GM19193 (cell line): Measurements from ENCODE around the gene JPH2.

Experiments
- POLR2A ChIP-seq: IDR thresholded peaks from 4 replicates; pipeline ENCODE4 v1.6.1; 2011; ENCODE audit not compliant: insufficient read depth, insufficient read length; ENCODE audit errors: extremely low read depth

The JPH2 gene

GRCh38 chr20:44151621-44152416, 35.2 kb downstream of the JPH2 start:
- no peak for TF ChIP-seq POLR2A

DNA sequence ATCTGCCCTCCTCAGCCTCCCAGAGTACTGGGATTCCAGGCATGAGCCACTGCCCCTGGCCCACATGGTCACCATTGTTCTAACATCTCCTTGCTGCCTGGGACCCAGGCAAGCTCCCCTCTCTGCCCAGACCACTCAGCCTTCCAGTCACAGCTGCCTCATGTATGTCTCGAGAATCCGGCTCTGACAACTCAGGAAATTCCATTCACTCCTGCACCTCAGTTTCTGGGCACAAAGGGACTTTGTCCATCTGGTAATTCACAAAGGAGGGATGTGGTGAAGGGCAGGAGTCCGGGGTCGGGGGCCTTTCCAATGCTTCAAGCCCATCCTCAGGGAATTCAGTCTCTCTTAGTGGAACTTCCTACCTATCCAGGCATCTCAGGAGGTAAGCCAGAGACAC, 40.7 kb downstream of the JPH2 start:
- TF ChIP-seq POLR2A, result no peak

GRCh38 chr20:44145131-44145775, 41.7 kb downstream of the JPH2 start:
- no peak for TF ChIP-seq POLR2A

DNA sequence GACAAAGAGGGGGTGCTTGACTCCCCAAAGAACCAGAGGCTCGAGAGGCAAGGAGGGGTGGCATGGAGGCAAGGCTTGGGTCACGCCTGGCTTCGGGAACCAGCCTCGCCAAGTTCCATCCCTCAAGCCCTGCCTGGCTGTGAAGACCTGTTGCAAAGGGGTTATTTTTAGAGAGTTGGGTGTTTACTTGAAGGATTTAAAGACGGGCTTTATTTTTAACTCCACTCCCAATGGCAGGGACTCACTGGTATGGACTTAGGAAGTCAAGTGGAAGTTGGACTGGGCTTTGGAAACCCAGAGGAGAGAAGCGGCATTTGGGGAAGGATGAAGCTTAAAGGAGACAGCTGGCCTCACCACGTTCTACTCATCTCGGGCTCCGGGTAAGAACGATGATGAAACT, 43.1 kb downstream of the JPH2 start:
- no peak for TF ChIP-seq POLR2A

- TF ChIP-seq POLR2A, result no peak
Observed at GRCh38 chr20:44142413-44142812, 44.6 kb downstream of the JPH2 start.

GRCh38 chr20:44141873-44142272, 45.1 kb downstream of the JPH2 start:
- TF ChIP-seq POLR2A, result no peak

GRCh38 chr20:44138867-44139266, 48.1 kb downstream of the JPH2 start:
- no peak for TF ChIP-seq POLR2A

- no peak for TF ChIP-seq POLR2A
Observed at GRCh38 chr20:44137266-44137801, 49.7 kb downstream of the JPH2 start.

DNA sequence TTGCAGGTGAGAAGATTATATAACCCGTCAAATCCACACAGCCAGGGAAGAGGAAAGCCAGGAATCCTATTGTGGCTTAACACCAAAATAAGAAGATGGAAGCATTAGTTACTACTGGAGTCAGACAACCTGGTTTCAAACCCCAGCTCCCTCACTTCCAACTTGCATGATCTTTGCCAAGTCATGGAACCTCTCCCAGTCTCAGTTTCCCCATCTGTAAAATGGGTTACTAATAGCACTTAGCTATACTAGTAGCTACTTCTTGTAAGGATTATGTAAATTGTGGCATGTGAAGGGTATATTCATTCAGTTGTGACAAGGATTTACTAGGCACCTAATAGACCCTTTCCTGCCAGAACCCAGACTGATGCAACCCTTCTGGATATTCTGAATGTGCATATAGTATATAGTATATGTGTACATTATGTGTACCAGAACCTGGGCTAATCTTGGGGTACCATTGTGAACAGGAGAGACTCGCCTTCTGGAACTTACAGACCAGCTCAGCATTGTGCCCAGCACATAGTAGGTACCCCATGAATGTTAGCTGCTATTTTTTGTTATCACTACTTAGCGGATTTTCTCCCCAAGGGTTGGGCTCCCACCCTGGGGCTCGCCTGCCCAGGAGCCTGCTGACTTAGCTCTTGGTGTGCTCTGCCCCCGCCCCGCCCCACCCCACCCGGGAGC, 50.3 kb downstream of the JPH2 start:
- no peak for TF ChIP-seq POLR2A

DNA sequence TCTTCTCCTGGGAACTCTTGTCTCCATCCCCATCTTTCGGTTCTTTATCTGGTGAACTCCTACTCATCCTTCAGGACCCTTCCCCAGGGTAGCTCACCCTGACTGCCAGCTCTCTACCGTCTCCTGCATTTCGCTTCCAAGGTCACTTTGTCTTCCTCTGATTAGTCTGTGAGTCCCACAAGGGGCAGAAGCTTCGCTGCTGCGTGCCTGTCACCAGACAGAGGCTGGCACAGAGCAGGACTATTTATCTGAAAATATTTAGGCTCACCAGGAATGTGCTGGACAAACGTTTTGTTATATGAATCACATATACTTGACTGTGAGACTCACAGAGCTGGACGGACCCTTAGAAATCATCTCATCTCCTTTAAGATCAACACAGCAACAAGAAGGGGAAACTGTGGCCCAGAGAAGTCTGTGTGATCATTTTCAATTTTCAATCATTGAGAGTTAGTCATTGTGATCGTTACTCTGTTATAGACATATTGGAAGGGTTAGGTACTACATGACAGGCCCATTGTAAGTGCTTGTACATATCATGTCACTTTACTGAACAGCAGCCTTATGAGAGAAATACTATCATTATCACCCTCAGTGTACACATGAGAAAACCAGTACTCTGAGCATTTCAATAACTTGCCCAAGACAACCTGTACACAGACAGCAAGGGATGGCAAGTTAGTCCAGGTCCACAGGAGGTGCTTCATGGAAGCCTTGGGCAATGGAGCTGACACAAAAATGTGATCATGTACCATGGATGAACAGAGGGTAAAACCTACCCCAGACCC, 51.4 kb downstream of the JPH2 start:
- no peak for TF ChIP-seq POLR2A

- no peak for TF ChIP-seq POLR2A
Observed at GRCh38 chr20:44135012-44135412, 52.0 kb downstream of the JPH2 start.

GRCh38 chr20:44133424-44133823, 53.6 kb downstream of the JPH2 start:
- TF ChIP-seq POLR2A, result no peak

DNA sequence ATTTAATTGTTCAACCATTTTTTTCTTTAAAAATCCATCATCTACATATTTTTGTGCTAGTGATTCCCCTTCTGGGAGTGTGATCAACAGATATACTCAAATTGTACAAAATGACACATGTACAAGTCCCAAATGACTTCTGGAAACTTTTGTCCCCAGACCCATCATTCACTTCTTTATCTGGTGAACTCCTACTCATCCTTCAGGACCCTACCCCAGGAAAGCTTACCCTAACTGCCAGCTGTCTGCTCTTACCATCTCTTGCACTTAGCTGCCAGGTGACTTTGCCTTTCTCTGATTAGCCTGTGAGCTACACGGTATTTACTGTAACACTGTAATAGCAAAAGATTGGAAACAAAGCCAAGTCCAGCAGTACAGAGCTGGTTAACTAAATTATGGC, 55.3 kb downstream of the JPH2 start:
- no peak for TF ChIP-seq POLR2A

DNA sequence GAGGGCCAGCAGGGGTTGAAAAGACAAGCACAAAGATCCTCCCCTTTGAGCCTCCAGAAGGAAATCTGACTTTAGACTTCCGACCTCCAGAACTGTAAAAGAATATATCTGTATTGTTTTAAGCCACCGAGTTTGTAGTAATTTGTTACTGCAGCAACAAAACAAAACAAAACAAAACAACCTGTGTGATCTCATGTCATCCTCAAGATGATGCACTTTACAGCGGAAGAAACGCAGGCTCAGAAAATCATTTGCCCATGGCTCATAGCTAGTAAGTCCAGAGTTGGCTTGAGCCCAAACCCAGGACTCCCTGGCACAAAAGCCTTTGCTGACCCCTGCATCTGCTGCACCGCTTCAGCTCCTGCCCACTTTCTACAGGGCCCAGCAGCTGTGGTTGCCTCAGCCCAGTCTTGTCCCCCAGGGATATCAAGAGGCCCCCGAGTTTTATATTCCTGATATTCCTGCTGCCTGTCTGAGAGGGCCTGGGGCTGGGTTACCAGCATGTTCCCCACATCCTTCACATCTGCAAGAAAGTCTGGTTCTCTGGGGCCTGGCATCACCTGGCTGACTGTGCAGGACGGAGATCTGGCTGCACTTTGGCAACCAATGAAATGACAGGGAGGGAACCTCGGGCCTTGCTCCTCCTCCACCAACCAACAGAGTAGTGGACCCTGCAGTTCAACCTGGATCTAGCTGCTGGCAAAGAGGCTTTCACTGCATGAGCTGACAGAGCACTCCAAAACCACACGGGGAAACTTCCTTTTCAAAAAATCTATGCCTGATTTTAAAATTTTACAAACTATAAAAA, 56.9 kb downstream of the JPH2 start:
- no peak for TF ChIP-seq POLR2A

DNA sequence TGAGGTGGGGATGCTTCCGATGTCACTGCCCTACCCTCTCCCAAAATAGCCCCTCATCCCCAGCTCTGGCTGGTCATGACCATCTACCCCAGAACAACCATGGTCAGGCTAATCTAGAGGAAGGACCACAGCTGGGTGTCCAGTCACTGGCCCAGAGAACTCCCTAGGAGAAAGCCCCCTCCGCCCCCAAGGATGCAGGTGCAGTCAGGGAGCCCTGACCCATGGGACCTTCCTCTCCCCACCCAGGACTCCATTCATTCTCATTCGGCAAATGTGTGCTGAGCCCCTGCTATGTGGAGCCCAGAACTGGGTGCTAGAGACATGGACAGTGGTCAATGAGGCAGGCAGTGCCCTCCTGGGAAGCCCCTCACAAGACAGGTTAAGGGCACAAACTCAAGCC, 60.5 kb downstream of the JPH2 start:
- no peak for TF ChIP-seq POLR2A
